OCI-LY7 (cell line): ENCODE measurements around the gene RAB3C. TPM values are rescaled to one million over a fixed set of nuclear protein-coding genes. Genes with fewer than 3 reads are reported as not detected.

Source experiments
- BruUV-seq: library from RNA; stranded (reverse); fragments of 400-500 nt; replicated peaks from 2 replicates; lab custom pipeline; 2021; lab: Mats Ljungman, UMichigan
- CTCF ChIA-PET: fragments of 300-600 bp; sonication (Branson Sonifier 250); formaldehyde crosslinking; loops from one replicate; lab custom pipeline; 2022; ENCODE audit warnings: antibody characterized with exemption; ENCODE audit not compliant: unreplicated experiment; lab: Charles Lee
- POLR2A ChIA-PET: fragments of 300-600 bp; sonication (Branson Sonifier 250); formaldehyde crosslinking; loops from one replicate; lab custom pipeline; 2022; ENCODE audit warnings: antibody characterized with exemption; lab: Charles Lee
- DNase-seq: peaks from one replicate; pipeline ENCODE4 v3.0.0-alpha.2; 2015; ENCODE audit warnings: low spot score
- H2AFZ ChIP-seq: fragments of 200-600 bp; sonication (generic), shearing (Covaris generic); 2 replicates; pipeline ENCODE4 v1.6.1; 2014; ENCODE audit warnings: mild to moderate bottlenecking, antibody characterized with exemption, low read length, moderate library complexity
- H3K27ac ChIP-seq: fragments of 200-600 bp; sonication (generic); 2 replicates; pipeline ENCODE4 v1.5.1; 2014; ENCODE audit warnings: mixed run types, low read depth, mild to moderate bottlenecking, moderate library complexity, low read length, inconsistent platforms; ENCODE audit not compliant: poor library complexity, severe bottlenecking
- H3K36me3 ChIP-seq: fragments of 200-600 bp; sonication (generic); 2 replicates; pipeline ENCODE4 v1.6.1; 2014; ENCODE audit warnings: mild to moderate bottlenecking, antibody characterized with exemption, low read length, moderate library complexity, mixed read lengths; ENCODE audit not compliant: insufficient read depth
- H3K4me1 ChIP-seq: fragments of 200-600 bp; sonication (generic); 2 replicates; pipeline ENCODE4 v1.5.1; 2014; ENCODE audit warnings: mild to moderate bottlenecking, low read length; ENCODE audit not compliant: insufficient read depth, poor library complexity, severe bottlenecking
- H3K4me2 ChIP-seq: fragments of 200-600 bp; sonication (generic); 2 replicates; pipeline ENCODE4 v1.6.1; 2014; ENCODE audit warnings: mild to moderate bottlenecking, low read length
- H3K4me3 ChIP-seq: fragments of 200-600 bp; sonication (generic); 2 replicates; pipeline ENCODE4 v1.5.1; 2014; ENCODE audit warnings: mild to moderate bottlenecking, low read depth, low read length; ENCODE audit not compliant: poor library complexity, severe bottlenecking
- H3K79me2 ChIP-seq: fragments of 200-600 bp; sonication (generic); 2 replicates; pipeline ENCODE4 v1.6.1; 2016; ENCODE audit warnings: low read depth, mild to moderate bottlenecking, low read length, moderate library complexity, mixed read lengths; ENCODE audit not compliant: insufficient read depth
- H3K9me2 ChIP-seq: fragments of 200-600 bp; sonication (generic); 2 replicates; pipeline ENCODE4 v1.6.1; 2016; ENCODE audit warnings: mild to moderate bottlenecking, low read length, mixed read lengths; ENCODE audit not compliant: insufficient read depth
- H3K9me3 ChIP-seq: fragments of 200-600 bp; sonication (generic); 2 replicates; pipeline ENCODE4 v1.6.1; 2014; ENCODE audit warnings: mild to moderate bottlenecking, mixed run types, low read length, mixed read lengths
- H4K20me1 ChIP-seq: fragments of 200-600 bp; sonication (generic); 2 replicates; pipeline ENCODE4 v1.6.1; 2014; ENCODE audit warnings: mild to moderate bottlenecking, antibody characterized with exemption, low read length, moderate library complexity, mixed read lengths; ENCODE audit not compliant: insufficient read depth
- EZH2phosphoT487 ChIP-seq: fragments of 200-600 bp; sonication (generic); IDR thresholded peaks from 2 replicates; pipeline ENCODE4 v1.6.1; 2018; ENCODE audit warnings: low read depth, borderline replicate concordance, mild to moderate bottlenecking, mixed run types, antibody characterized with exemption, low read length, moderate library complexity, mixed read lengths
- intact Hi-C: fragments of 100-400 bp; cut with micrococcal nuclease; formaldehyde crosslinking; loops from one replicate; pipeline ENCODE4 v1.10.0; 2022; ENCODE audit not compliant: unreplicated experiment
- total RNA-seq, 2 experiments: library from RNA; depleted of rRNA in 1 of 2; stranded (reverse); fragments of >200 nt in 1 of 2; shearing (Covaris generic) in 1 of 2; gene quantifications; 2 replicates each; pipeline ENCODE4 v1.2.3, GENCODE V29; 2014 to 2022
- TF ChIP-seq, protein P1 (sequence below): fragments of 200-600 bp; sonication (generic); conservative IDR thresholded peaks from 2 replicates; pipeline ENCODE4 v1.5.1; 2014; ENCODE audit warnings: mild to moderate bottlenecking, antibody characterized with exemption, low read length, moderate library complexity, mixed read lengths

RAB3C gene
- total RNA-seq, 2 experiments from 2014 or later, result not detected

DNA sequence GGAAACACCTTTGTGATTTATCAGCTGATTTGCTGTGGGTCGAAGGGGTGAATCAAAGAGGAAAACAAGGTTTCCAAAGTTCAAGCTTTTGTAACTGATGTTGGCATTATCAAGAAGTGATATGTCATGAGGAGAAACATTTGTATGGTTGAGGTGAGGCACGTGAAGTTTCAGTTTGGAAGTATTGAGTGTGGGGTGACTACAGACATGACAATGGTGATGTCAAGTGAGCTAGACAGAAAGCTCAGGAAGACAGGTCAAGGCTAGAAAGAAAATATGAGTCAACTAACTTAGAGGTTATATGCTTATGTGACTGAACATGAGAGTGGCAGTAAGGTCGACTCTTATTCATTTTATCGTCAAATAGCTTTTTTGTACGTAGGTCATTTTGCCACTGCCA lies 99.1 kb downstream of the RAB3C start:
- no peak overlapping the region for H3K27ac ChIP-seq
- H3K9me3 ChIP-seq, result no peaks in the 10 kb centered on the region
- intact Hi-C loops, result no loop called here
- H3K79me2 ChIP-seq, result no peaks in the 10 kb centered on the region
- no TSS peak for BruUV-seq
- no peaks in the 10 kb centered on the region for H3K36me3 ChIP-seq
- H3K4me3 ChIP-seq, result no peak overlapping the region
- POLR2A ChIA-PET, result interaction anchor here (0.7 kb wide), 1 partner anchor 122 kb away, joined by 3 read pairs; no protein-coding TSS in a partner anchor
- H3K9me2 ChIP-seq, result no peaks in the 10 kb centered on the region
- H4K20me1 ChIP-seq, result no peaks in the 10 kb centered on the region
- no peak for DNase-seq
- CTCF ChIA-PET, result no interaction called here
- TF ChIP-seq, protein P1, sequence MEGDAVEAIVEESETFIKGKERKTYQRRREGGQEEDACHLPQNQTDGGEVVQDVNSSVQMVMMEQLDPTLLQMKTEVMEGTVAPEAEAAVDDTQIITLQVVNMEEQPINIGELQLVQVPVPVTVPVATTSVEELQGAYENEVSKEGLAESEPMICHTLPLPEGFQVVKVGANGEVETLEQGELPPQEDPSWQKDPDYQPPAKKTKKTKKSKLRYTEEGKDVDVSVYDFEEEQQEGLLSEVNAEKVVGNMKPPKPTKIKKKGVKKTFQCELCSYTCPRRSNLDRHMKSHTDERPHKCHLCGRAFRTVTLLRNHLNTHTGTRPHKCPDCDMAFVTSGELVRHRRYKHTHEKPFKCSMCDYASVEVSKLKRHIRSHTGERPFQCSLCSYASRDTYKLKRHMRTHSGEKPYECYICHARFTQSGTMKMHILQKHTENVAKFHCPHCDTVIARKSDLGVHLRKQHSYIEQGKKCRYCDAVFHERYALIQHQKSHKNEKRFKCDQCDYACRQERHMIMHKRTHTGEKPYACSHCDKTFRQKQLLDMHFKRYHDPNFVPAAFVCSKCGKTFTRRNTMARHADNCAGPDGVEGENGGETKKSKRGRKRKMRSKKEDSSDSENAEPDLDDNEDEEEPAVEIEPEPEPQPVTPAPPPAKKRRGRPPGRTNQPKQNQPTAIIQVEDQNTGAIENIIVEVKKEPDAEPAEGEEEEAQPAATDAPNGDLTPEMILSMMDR, result no peak
- no peak for TF ChIP-seq EZH2phosphoT487
- no peaks in the 10 kb centered on the region for H3K4me1 ChIP-seq
- no peak overlapping the region for H3K4me2 ChIP-seq
- H2AFZ ChIP-seq, result no peak overlapping the region

DNA sequence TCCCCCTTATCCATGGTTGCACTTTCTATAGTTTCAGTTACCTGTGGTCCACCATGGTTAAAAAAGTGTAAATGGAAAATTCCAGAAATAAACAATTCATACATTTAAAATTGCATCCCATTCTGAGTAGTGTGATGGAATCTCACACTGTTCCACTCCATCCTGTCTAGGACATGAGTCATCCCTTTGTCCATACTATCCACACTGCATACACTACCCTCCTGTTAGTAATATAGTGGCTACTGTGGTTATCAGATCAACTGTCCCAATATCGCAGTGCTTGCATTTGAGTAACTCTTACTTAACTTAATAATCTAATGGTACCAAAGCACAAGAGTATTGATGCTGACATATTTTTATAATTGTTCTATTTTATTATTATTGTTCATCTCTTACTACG lies 100.7 kb downstream of the RAB3C start:
- Histone ChIP-seq H4K20me1 (no peaks in the 10 kb centered on the region), H2AFZ (no peak overlapping the region), H3K4me1 (no peaks in the 10 kb centered on the region), H3K9me3 (no peaks in the 10 kb centered on the region), H3K79me2 (no peaks in the 10 kb centered on the region), H3K27ac (no peak overlapping the region), H3K4me3 (no peak overlapping the region), H3K4me2 (no peak overlapping the region), H3K9me2 (no peaks in the 10 kb centered on the region), H3K36me3 (no peaks in the 10 kb centered on the region)
- TF ChIP-seq, protein P1, result no peak
- no peak for TF ChIP-seq EZH2phosphoT487
- CTCF ChIA-PET, result no interaction called here
- BruUV-seq, result no TSS peak
- POLR2A ChIA-PET, result no interaction called here
- intact Hi-C loops, result no loop called here
- no peak for DNase-seq

DNA sequence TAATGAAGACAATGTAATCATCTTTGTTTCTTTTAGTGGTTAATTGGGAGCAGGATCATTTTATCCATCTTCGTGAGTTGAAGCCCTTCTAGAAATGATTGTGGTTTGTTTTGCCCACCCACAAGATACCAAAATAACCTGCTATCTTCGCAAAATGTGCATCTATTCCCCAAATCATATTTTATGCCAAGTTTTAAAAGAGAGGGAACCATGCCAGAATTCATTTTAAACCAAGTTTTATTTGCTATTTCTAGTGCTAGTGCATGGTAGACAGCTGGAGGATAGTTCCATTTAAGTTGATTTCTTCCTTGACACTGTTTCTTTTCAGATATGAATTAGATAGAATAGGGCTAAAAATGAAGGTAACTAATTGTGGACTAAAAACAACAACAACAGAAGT lies 104.2 kb downstream of the RAB3C start:
- ChIA-PET CTCF (no interaction called here), POLR2A (no interaction called here)
- intact Hi-C loops, result no loop called here
- Histone ChIP-seq H3K9me3 (no peaks in the 10 kb centered on the region), H3K4me3 (no peak overlapping the region), H3K36me3 (no peaks in the 10 kb centered on the region), H3K9me2 (no peaks in the 10 kb centered on the region), H3K27ac (no peak overlapping the region), H3K4me1 (no peaks in the 10 kb centered on the region), H3K4me2 (no peak overlapping the region), H2AFZ (no peak overlapping the region), H4K20me1 (no peaks in the 10 kb centered on the region), H3K79me2 (no peaks in the 10 kb centered on the region)
- no TSS peak for BruUV-seq
- TF ChIP-seq, protein P1, result no peak
- no peak for TF ChIP-seq EZH2phosphoT487
- DNase-seq, result no peak
